GM19099 (cell line): Measurements from ENCODE around the gene HMHB1.

Experiments
- POLR2A ChIP-seq: IDR thresholded peaks from 3 replicates; pipeline ENCODE4 v1.6.1; 2011; ENCODE audit warnings: low read depth; ENCODE audit not compliant: insufficient read length; ENCODE audit errors: extremely low read depth

HMHB1 gene

GRCh38 chr5:143791848-143792731, 19.9 kb upstream of the HMHB1 start:
- no peak for TF ChIP-seq POLR2A

DNA sequence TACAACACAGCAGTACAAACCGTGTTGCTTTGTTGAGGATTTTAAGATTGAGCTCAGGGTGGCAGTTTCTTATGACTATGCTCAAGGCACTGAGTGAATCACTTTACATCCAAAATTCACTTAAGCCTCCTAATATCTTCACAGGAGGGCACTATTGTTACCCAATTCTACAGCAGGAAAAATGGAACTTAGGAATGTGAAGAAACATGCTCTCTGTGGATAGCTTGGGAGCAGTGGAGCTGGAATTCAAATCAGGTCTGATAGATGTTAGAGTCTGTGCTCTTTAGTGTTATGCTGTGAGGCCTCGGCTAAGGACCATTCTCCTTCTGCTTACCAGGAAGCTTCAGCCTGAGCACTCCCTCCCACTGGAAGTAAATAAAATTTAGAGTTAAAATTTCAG, 18.7 kb upstream of the HMHB1 start:
- no peak for TF ChIP-seq POLR2A

DNA sequence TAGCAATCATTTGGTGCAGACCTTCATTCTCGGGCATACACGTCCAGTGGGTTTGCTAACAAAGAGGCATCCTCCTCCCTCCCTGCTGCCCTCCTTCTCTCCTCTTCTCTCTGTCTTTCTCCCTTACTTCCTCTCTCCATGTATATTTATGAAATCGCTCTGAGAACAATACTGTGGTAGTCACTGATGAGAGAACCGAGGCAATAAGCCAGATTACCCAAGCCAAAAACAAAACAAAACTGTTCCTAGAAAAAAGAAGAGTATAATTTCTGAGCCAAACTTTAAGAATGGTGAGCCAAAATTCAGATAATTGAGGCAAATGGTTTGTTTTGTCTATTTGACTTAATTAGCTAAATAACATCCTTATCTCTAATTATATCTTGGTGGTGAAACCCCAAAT, 15.8 kb upstream of the HMHB1 start:
- no peak for TF ChIP-seq POLR2A

DNA sequence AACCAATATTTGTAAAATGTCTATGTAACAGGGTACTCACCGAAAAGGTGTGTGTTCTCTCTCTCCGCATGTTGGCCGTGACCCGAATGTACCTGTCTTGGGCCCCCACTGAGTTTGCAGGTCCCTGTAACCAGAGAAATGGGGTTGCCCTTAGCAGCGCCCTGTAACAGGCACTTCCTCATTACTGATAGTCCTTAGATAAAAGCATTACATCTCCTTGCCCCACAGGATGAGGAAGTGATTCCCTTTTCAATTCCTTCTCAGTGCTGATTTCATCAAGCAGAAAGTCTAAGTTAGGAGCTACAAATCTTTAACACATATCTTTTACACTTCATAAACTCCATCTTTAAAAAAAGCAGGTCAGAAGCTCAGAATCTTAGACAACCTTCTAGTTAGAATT, 15.2 kb upstream of the HMHB1 start:
- TF ChIP-seq POLR2A, result no peak

- no peak for TF ChIP-seq POLR2A
Measured at GRCh38 chr5:143800715-143801114, 11.2 kb upstream of the HMHB1 start.

GRCh38 chr5:143801252-143801939, 10.6 kb upstream of the HMHB1 start:
- TF ChIP-seq POLR2A, result no peak

DNA sequence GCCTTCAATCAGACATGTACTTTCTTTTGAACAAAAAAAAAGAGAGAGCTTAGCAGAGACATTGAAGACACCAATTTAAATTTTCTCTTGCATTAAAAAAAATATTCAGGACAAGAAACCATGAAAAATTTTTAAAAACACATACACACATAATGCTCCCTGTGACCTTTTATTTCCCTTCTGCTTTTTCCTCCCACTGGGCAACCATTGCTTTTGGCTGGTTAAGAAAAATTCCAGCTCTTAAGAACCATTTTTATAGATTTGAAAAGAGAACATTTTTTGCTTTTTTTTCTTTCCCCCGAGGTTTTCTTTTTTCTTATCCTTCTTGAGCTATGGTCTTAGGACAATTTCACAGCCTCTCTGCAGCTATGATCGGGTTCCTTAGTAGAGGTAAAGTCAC, 6.1 kb upstream of the HMHB1 start:
- TF ChIP-seq POLR2A, result no peak

GRCh38 chr5:143806579-143806978, 5.4 kb upstream of the HMHB1 start:
- peak; percentile 28 for TF ChIP-seq POLR2A

GRCh38 chr5:143807401-143807800, 4.6 kb upstream of the HMHB1 start:
- no peak for TF ChIP-seq POLR2A

DNA sequence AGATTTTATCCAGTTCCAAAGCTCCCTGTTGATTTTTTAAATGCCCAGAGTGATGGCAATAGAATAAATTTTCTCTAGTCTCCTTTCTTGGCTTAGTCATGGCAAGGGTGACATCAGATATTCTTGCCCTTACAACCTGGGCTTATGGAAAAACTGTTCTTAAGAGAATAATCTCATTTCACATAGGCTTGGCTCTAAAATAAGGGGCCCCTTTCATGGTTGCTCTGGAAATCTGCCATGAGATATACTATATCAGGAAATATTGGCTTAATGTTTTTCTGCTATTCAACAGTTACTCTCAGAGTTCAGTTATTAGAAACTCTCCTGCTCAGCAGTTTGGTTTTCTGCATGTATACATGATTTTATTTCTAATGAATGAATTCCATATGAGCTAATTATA, 7.8 kb downstream of the HMHB1 start:
- TF ChIP-seq POLR2A, result no peak

- no peak for TF ChIP-seq POLR2A
Measured at GRCh38 chr5:143820451-143820850, 8.5 kb downstream of the HMHB1 start.

DNA sequence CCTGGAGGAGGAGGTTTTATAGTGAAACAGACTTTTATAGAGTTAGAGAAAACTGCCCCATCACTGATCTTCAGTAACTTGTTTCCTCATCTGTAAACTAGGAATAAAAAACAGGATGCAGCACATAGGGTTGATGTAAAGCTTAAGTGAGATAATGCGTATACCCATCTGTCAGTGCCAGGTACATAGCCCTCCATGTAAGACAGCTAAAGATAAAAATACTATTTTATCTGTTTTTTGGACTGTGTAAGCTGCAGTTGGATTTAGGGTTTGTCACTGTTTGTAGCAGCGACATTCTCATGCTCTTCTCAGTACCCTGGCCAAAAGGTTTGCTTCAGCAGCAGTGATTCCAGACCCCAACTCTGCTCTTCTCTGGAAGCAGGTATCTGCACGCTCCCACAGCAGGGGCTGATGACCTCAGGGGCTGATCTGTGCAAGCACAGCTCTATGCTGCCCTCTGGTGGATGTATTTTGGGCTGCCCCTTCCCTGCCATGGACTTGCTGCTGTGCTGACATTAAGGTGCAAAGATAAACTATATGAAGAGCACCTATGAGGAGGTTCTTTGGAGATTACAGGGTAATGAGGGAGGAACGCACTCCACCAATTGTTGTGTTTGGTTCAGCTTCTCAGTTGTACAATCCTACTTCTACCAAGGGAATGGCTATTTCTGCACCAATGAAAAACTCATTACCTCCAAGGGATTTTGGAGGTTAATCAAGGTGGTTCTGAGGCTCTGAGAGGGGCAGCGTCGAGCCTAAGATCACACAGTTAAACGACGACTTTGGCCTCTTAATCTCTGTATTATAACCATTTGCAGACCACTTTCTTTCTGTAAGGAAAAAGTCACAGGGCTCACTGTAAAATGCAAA, 13.1 kb downstream of the HMHB1 start:
- no peak for TF ChIP-seq POLR2A

- no peak for TF ChIP-seq POLR2A
Measured at GRCh38 chr5:143826951-143827444, 15.0 kb downstream of the HMHB1 start.

- TF ChIP-seq POLR2A, result no peak
Measured at GRCh38 chr5:143828710-143829109, 16.7 kb downstream of the HMHB1 start.

- TF ChIP-seq POLR2A, result no peak
Measured at GRCh38 chr5:143833177-143833576, 21.2 kb downstream of the HMHB1 start.
